PC-9 (cell line): ENCODE measurements around the gene TMEM183A. TPM values are rescaled to one million over a fixed set of nuclear protein-coding genes. Genes with fewer than 3 reads are reported as not detected.
"Not testable (repeated sequence)": the region's sequence is repeated elsewhere in the genome, so short reads cannot be mapped to it uniquely, and the experiment has no call there.

Source experiments
- BruUV-seq: library from RNA; stranded (reverse); fragments of 400-500 nt; replicated peaks from 2 replicates; lab custom pipeline; 2021; lab: Mats Ljungman, UMichigan
- CTCF ChIA-PET: fragments of 300-600 bp; sonication (Branson Sonifier 250); formaldehyde crosslinking; loops from one replicate; lab custom pipeline; 2022; ENCODE audit warnings: antibody characterized with exemption; lab: Charles Lee
- POLR2A ChIA-PET: fragments of 300-600 bp; sonication (Branson Sonifier 250); formaldehyde crosslinking; loops from one replicate; lab custom pipeline; 2022; ENCODE audit warnings: antibody characterized with exemption; ENCODE audit not compliant: unreplicated experiment; lab: Charles Lee
- DNase-seq, 2 experiments: peaks; one replicate each; pipeline versions ENCODE4 v3.0.0 to v3.0.0-alpha.2; 2015 to 2022; ENCODE audit warnings: mixed read lengths in 1 of 2
- H2AFZ ChIP-seq: fragments of 200-600 bp; sonication (generic); 2 replicates; pipeline ENCODE4 v1.8.1; 2017; ENCODE audit warnings: antibody characterized with exemption
- H3F3A ChIP-seq: fragments of 200-600 bp; sonication (generic); 2 replicates; pipeline ENCODE4 v1.8.1; 2017; ENCODE audit warnings: antibody characterized with exemption, mild to moderate bottlenecking, low read depth; ENCODE audit not compliant: insufficient read depth
- H3K27ac ChIP-seq: fragments of 200-600 bp; sonication (generic); 2 replicates; pipeline ENCODE4 v1.6.1; 2016; ENCODE audit warnings: mixed run types
- H3K27me3 ChIP-seq: fragments of 200-600 bp; sonication (generic); 2 replicates; pipeline ENCODE4 v1.6.1; 2016; ENCODE audit warnings: low read depth, mixed run types; ENCODE audit not compliant: insufficient read depth
- H3K36me3 ChIP-seq: fragments of 200-600 bp; sonication (generic); 2 replicates; pipeline ENCODE4 v1.6.1; 2016; ENCODE audit warnings: low read depth, mixed run types
- H3K4me1 ChIP-seq: fragments of 200-600 bp; sonication (generic); replicated peaks from 2 replicates; pipeline ENCODE4 v1.6.1; 2016; ENCODE audit warnings: mixed run types; ENCODE audit not compliant: insufficient read depth
- H3K4me2 ChIP-seq: fragments of 200-600 bp; sonication (generic); 2 replicates; pipeline ENCODE4 v1.6.1; 2017; ENCODE audit warnings: mixed run types
- H3K4me3 ChIP-seq: fragments of 200-600 bp; sonication (generic); 2 replicates; pipeline ENCODE4 v1.6.1; 2016; ENCODE audit warnings: mixed run types
- H3K79me2 ChIP-seq: fragments of 200-600 bp; sonication (generic); 2 replicates; pipeline ENCODE4 v1.6.1; 2017; ENCODE audit warnings: low read depth, mixed run types
- H3K9me2 ChIP-seq: fragments of 200-600 bp; sonication (generic); 2 replicates; pipeline ENCODE4 v1.8.1; 2017; ENCODE audit warnings: mild to moderate bottlenecking; ENCODE audit not compliant: insufficient read depth
- H3K9me3 ChIP-seq: fragments of 200-600 bp; sonication (generic); 2 replicates; pipeline ENCODE4 v1.8.1; 2016; ENCODE audit warnings: low read depth; ENCODE audit not compliant: insufficient read depth
- H4K20me1 ChIP-seq: fragments of 200-600 bp; sonication (generic); 2 replicates; pipeline ENCODE4 v1.8.1; 2017; ENCODE audit not compliant: insufficient read depth
- EZH2 ChIP-seq: fragments of 200-600 bp; sonication (generic); IDR thresholded peaks from 2 replicates; pipeline ENCODE4 v1.8.0; 2017; ENCODE audit warnings: antibody characterized with exemption, low read depth
- intact Hi-C: fragments of 100-400 bp; cut with micrococcal nuclease; formaldehyde crosslinking; loops from one replicate; pipeline ENCODE4 v1.10.0; 2022; ENCODE audit not compliant: unreplicated experiment
- total RNA-seq: library from RNA; stranded (reverse); gene quantifications from 2 replicates; pipeline ENCODE4 v1.2.3, GENCODE V29; 2021
- TF ChIP-seq, protein P1 (sequence below): fragments of 200-600 bp; sonication (generic); conservative IDR thresholded peaks from 2 replicates; pipeline ENCODE4 v1.6.1; 2017; ENCODE audit warnings: mixed run types, antibody characterized with exemption, mild to moderate bottlenecking, moderate library complexity

Gene TMEM183A
- total RNA-seq, 1 experiment from 2014 or later, result 53.5 TPM

- Histone ChIP-seq H3K36me3 (no peaks in the 10 kb centered on the region), H3K4me1 (peaks cover 6% of the 10 kb centered on the region; the same call in 1 of the 2 replicates), H3K9me3 (no peaks in the 10 kb centered on the region), H3K4me2 (no peak overlapping the region), H3K4me3 (no peak overlapping the region), H3K27me3 (0 out of 2 replicates have a peak, but pooled peaks cover 3% of the 10 kb centered on the region), H3K27ac (no peak overlapping the region), H3K9me2 (no peaks in the 10 kb centered on the region), H3K79me2 (no peaks in the 10 kb centered on the region), H2AFZ (no peak overlapping the region), H4K20me1 (no peaks in the 10 kb centered on the region), H3F3A (peaks cover 4% of the 10 kb centered on the region; the same call in 1 of the 2 replicates)
- POLR2A ChIA-PET, result no interaction called here
- BruUV-seq, result no TSS peak
- CTCF ChIA-PET, result interaction anchor here (0.7 kb wide), 3 partner anchors 17 to 637 kb away, joined by 4 to 6 read pairs (median 6); no protein-coding TSS in a partner anchor
- no peak for DNase-seq
- no peak for TF ChIP-seq EZH2
- TF ChIP-seq, protein P1, sequence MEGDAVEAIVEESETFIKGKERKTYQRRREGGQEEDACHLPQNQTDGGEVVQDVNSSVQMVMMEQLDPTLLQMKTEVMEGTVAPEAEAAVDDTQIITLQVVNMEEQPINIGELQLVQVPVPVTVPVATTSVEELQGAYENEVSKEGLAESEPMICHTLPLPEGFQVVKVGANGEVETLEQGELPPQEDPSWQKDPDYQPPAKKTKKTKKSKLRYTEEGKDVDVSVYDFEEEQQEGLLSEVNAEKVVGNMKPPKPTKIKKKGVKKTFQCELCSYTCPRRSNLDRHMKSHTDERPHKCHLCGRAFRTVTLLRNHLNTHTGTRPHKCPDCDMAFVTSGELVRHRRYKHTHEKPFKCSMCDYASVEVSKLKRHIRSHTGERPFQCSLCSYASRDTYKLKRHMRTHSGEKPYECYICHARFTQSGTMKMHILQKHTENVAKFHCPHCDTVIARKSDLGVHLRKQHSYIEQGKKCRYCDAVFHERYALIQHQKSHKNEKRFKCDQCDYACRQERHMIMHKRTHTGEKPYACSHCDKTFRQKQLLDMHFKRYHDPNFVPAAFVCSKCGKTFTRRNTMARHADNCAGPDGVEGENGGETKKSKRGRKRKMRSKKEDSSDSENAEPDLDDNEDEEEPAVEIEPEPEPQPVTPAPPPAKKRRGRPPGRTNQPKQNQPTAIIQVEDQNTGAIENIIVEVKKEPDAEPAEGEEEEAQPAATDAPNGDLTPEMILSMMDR, result no peak
- intact Hi-C loops, result no loop called here
Observed at GRCh38 chr1:202981939-202982338, 25.2 kb upstream of the TMEM183A start.

DNA sequence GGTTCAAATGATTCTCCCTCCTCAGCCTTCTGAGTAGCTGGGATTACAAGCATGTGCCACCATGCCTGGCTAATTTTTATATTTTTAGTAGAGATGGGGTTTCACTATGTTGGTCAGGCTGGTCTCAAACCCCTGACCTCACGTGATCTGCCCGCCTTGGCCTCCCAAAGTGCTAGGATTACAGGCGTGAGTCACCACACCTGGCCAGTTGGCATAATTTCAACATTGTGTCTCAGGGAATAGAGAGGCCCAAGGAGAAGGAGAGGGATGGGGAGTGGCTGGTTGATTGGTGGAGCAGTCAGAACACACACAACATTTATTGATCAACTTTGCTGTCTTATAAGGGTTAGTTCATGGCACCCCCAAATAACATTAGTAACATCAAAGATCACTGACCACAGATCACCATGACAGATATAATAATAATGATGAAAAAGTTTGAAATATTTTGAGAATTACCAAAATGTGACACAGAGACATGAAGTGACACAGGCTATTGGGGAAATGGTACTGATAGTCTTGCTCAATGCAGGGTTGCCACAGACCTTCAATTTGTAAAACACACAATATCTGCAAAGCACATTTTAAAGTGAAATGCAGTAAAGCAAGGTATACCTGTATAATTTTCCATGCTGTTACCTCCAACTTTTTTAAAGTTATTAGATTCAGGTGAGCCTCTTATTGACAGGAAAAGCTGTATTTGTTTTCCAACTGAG is 24.3 kb upstream of the TMEM183A start:
- no peak overlapping the region for H2AFZ ChIP-seq
- peaks cover 6% of the 10 kb centered on the region; the same call in 1 of the 2 replicates for H3K4me1 ChIP-seq
- H3K27me3 ChIP-seq, result peaks cover 7% of the 10 kb centered on the region; the same call in 1 of the 2 replicates
- no peak overlapping the region for H3K4me3 ChIP-seq
- H3K36me3 ChIP-seq, result no peaks in the 10 kb centered on the region
- intact Hi-C loops, result no loop called here
- TF ChIP-seq, protein P1, result no peak
- TF ChIP-seq EZH2, result no peak
- H3K27ac ChIP-seq, result no peak overlapping the region
- no peaks in the 10 kb centered on the region for H4K20me1 ChIP-seq
- peaks cover 4% of the 10 kb centered on the region; the same call in 1 of the 2 replicates for H3F3A ChIP-seq
- POLR2A ChIA-PET, result no interaction called here
- no peaks in the 10 kb centered on the region for H3K79me2 ChIP-seq
- CTCF ChIA-PET, result interaction anchor here (0.7 kb wide), 1 partner anchor 141 kb away, joined by 6 read pairs; no protein-coding TSS in a partner anchor
- DNase-seq, result no peak
- no peaks in the 10 kb centered on the region for H3K9me2 ChIP-seq
- no peak overlapping the region for H3K4me2 ChIP-seq
- no TSS peak for BruUV-seq
- H3K9me3 ChIP-seq, result no peaks in the 10 kb centered on the region

DNA sequence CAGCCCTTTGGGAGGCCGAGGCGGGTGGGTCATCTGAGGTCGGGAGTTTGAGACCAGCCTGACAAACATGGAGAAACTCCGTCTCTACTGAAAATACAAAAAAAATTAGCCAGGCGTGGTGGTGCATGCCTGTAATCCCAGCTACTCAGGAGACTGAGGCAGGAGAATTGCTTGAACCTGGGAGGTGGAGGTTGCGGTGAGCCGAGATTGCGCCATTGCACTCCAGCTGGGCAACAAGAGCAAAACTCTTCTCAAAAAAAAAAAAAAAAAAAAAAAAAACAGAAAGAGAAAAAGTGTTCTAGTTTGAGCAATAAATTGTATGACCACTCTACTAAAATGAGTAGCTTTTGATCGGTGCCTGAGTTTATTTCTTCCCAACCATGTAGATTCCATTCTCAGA is 21.1 kb upstream of the TMEM183A start:
- H3K79me2 ChIP-seq, H2AFZ ChIP-seq, intact Hi-C loops, H3F3A ChIP-seq, H3K9me3 ChIP-seq, H3K4me3 ChIP-seq, H3K27me3 ChIP-seq, BruUV-seq, H4K20me1 ChIP-seq, POLR2A ChIA-PET, H3K4me2 ChIP-seq, H3K27ac ChIP-seq, H3K36me3 ChIP-seq, H3K4me1 ChIP-seq, DNase-seq, H3K9me2 ChIP-seq: not testable (repeated sequence)
- CTCF ChIA-PET, result interaction anchor here (0.6 kb wide), 1 partner anchor 18 kb away, joined by 9 read pairs; no protein-coding TSS in a partner anchor
